H9 (cell line): ENCODE data around the gene CCNT2. TPM values are rescaled to one million over a fixed set of nuclear protein-coding genes. Genes with fewer than 3 reads are reported as not detected.

Source experiments
- DNase-seq: peaks from one replicate; pipeline ENCODE4 v3.0.0-alpha.2; 2017
- H2AFZ ChIP-seq: one replicate; pipeline ENCODE4 v1.6.1; 2013; ENCODE audit warnings: mild to moderate bottlenecking, low read length, control low read depth, moderate library complexity
- H2AK5ac ChIP-seq: 2 replicates; pipeline ENCODE4 v1.6.1; 2013; ENCODE audit warnings: low read length, control low read depth, mixed read lengths; ENCODE audit not compliant: insufficient read length
- H2BK120ac ChIP-seq: one replicate; pipeline ENCODE4 v1.6.1; 2013; ENCODE audit warnings: low read depth, mild to moderate bottlenecking, low read length, control low read depth, inconsistent platforms; ENCODE audit not compliant: poor library complexity, severe bottlenecking
- H2BK12ac ChIP-seq: 2 replicates; pipeline ENCODE4 v1.6.1; 2013; ENCODE audit warnings: low read length, control low read depth, mixed read lengths, low read depth; ENCODE audit not compliant: insufficient read length
- H2BK15ac ChIP-seq: 2 replicates; pipeline ENCODE4 v1.6.1; 2013; ENCODE audit warnings: low read depth, low read length, control low read depth
- H2BK20ac ChIP-seq: one replicate; pipeline ENCODE4 v1.6.1; 2013; ENCODE audit warnings: low read depth, mild to moderate bottlenecking, low read length, control low read depth, inconsistent platforms; ENCODE audit not compliant: poor library complexity, severe bottlenecking
- H2BK5ac ChIP-seq: 2 replicates; pipeline ENCODE4 v1.6.1; 2013; ENCODE audit warnings: low read length, control low read depth, mixed read lengths; ENCODE audit not compliant: insufficient read length
- H3K14ac ChIP-seq: 2 replicates; pipeline ENCODE4 v1.6.1; 2013; ENCODE audit warnings: low read length, control low read depth; ENCODE audit not compliant: insufficient read depth
- H3K18ac ChIP-seq: 2 replicates; pipeline ENCODE4 v1.6.1; 2013; ENCODE audit warnings: low read depth, mild to moderate bottlenecking, mixed read lengths, low read length, control low read depth; ENCODE audit not compliant: insufficient read length
- H3K23ac ChIP-seq: 2 replicates; pipeline ENCODE4 v1.6.1; 2013; ENCODE audit warnings: low read length, control low read depth, mixed read lengths, low read depth; ENCODE audit not compliant: insufficient read length
- H3K23me2 ChIP-seq: 2 replicates; pipeline ENCODE4 v1.6.1; 2013; ENCODE audit warnings: low read depth, mild to moderate bottlenecking, mixed read lengths, low read length, control low read depth; ENCODE audit not compliant: insufficient read length, poor library complexity, severe bottlenecking
- H3K27ac ChIP-seq: 2 replicates; pipeline ENCODE4 v1.5.1; 2013; ENCODE audit warnings: low read length, control low read depth, mixed read lengths, low read depth; ENCODE audit not compliant: insufficient read length
- H3K27me3 ChIP-seq: 2 replicates; pipeline ENCODE4 v1.6.1; 2013; ENCODE audit warnings: low read length, control low read depth, inconsistent platforms; ENCODE audit not compliant: insufficient read depth
- H3K4ac ChIP-seq: 2 replicates; pipeline ENCODE4 v1.6.1; 2013; ENCODE audit warnings: low read depth, mild to moderate bottlenecking, control low read depth, inconsistent platforms, low read length, moderate library complexity
- H3K4me1 ChIP-seq: 2 replicates; pipeline ENCODE4 v1.6.1; 2013; ENCODE audit warnings: low read length, control low read depth, inconsistent platforms; ENCODE audit not compliant: insufficient read depth
- H3K4me2 ChIP-seq: 2 replicates; pipeline ENCODE4 v1.6.1; 2013; ENCODE audit warnings: low read length, control low read depth, mixed read lengths; ENCODE audit not compliant: insufficient read length, insufficient read depth
- H3K56ac ChIP-seq: 2 replicates; pipeline ENCODE4 v1.6.1; 2013; ENCODE audit warnings: low read depth, mild to moderate bottlenecking, mixed read lengths, low read length, control low read depth; ENCODE audit not compliant: insufficient read length
- H3K79me1 ChIP-seq: 2 replicates; pipeline ENCODE4 v1.6.1; 2013; ENCODE audit warnings: low read depth, mild to moderate bottlenecking, moderate library complexity, low read length, control low read depth, inconsistent platforms; ENCODE audit not compliant: insufficient read depth, poor library complexity, severe bottlenecking
- H3K79me2 ChIP-seq: 2 replicates; pipeline ENCODE4 v1.6.1; 2013; ENCODE audit warnings: low read length, control low read depth, inconsistent platforms; ENCODE audit not compliant: insufficient read depth
- H3K9ac ChIP-seq: 2 replicates; pipeline ENCODE4 v1.6.1; 2013; ENCODE audit warnings: low read length, control low read depth, mixed read lengths; ENCODE audit not compliant: insufficient read length; ENCODE audit errors: extremely low read depth
- H3K9me3 ChIP-seq: one replicate; pipeline ENCODE4 v1.6.1; 2013; ENCODE audit warnings: low read depth, low read length, inconsistent platforms; ENCODE audit not compliant: control insufficient read depth
- H3T11ph ChIP-seq: one replicate; pipeline ENCODE4 v1.6.1; 2013; ENCODE audit warnings: mild to moderate bottlenecking, low read length, control low read depth, inconsistent platforms
- H4K20me1 ChIP-seq: one replicate; pipeline ENCODE4 v1.6.1; 2013; ENCODE audit not compliant: control insufficient read depth, insufficient read length, insufficient read depth
- H4K5ac ChIP-seq: 2 replicates; pipeline ENCODE4 v1.6.1; 2013; ENCODE audit warnings: low read depth, mild to moderate bottlenecking, mixed read lengths, low read length, control low read depth; ENCODE audit not compliant: insufficient read length
- H4K8ac ChIP-seq: replicated peaks from 2 replicates; pipeline ENCODE4 v1.6.1; 2013; ENCODE audit warnings: low read length, control low read depth, mixed read lengths, low read depth; ENCODE audit not compliant: insufficient read length
- H4K91ac ChIP-seq: 2 replicates; pipeline ENCODE4 v1.6.1; 2013; ENCODE audit warnings: low read depth, mild to moderate bottlenecking, moderate library complexity, mixed read lengths, low read length, control low read depth; ENCODE audit not compliant: insufficient read length
- H3K27ac Mint-ChIP-seq, 3 experiments: 2 replicates in 2 of 3; 3 replicates in 1 of 3; pipeline ENCODE4 v1.8.0; 2020 to 2021; ENCODE audit warnings: mixed read lengths in 3 of 3, mild to moderate bottlenecking in 1 of 3, moderate library complexity in 1 of 3
- H3K27me3 Mint-ChIP-seq: 2 replicates; pipeline ENCODE4 v1.8.0; 2021; ENCODE audit warnings: low read depth, mild to moderate bottlenecking, moderate library complexity, mixed read lengths
- H3K36me3 Mint-ChIP-seq, 3 experiments: 2 replicates in 2 of 3; 3 replicates in 1 of 3; pipeline ENCODE4 v1.8.0; 2020 to 2021; ENCODE audit warnings: low read depth in 3 of 3, mixed read lengths in 3 of 3; ENCODE audit not compliant: insufficient read depth in 1 of 3
- H3K4me1 Mint-ChIP-seq, 2 experiments: 2 replicates each; pipeline ENCODE4 v1.8.0; 2020; ENCODE audit warnings: mixed read lengths in 2 of 2
- H3K4me3 Mint-ChIP-seq, 2 experiments: 2 replicates in 1 of 2; 3 replicates in 1 of 2; pipeline ENCODE4 v1.8.0; 2020 to 2021; ENCODE audit warnings: mild to moderate bottlenecking in 2 of 2, mixed read lengths in 2 of 2, moderate library complexity in 1 of 2
- H3K9me3 Mint-ChIP-seq, 2 experiments: 2 replicates in 1 of 2; 3 replicates in 1 of 2; pipeline ENCODE4 v1.8.0; 2020; ENCODE audit warnings: mild to moderate bottlenecking in 2 of 2, mixed read lengths in 2 of 2, moderate library complexity in 1 of 2
- WGBS: extraction: QIAGEN DNeasy Blood & Tissue Kit; methylation state at CpG from one replicate; pipeline ENCODE4 v1.1.7; 2013; ENCODE audit warnings: missing lambda C conversion rate, low lambda C conversion rate, mixed read lengths; ENCODE audit not compliant: insufficient read length; ENCODE audit errors: extremely low coverage; 5-methylcytosine and 5-hydroxymethylcytosine counted together
- total RNA-seq: library from RNA; stranded (reverse); gene quantifications from 2 replicates; pipeline ENCODE4 v1.2.1, GENCODE V29; 2021
- TF ChIP-seq, protein P1 (sequence below): fragments of 200-600 bp; sonication (generic); conservative IDR thresholded peaks from 3 replicates; pipeline ENCODE4 v1.8.0; 2021; ENCODE audit warnings: antibody characterized with exemption, mild to moderate bottlenecking

CCNT2 gene
- total RNA-seq, 1 experiment from 2014 or later = 42.0 TPM

DNA sequence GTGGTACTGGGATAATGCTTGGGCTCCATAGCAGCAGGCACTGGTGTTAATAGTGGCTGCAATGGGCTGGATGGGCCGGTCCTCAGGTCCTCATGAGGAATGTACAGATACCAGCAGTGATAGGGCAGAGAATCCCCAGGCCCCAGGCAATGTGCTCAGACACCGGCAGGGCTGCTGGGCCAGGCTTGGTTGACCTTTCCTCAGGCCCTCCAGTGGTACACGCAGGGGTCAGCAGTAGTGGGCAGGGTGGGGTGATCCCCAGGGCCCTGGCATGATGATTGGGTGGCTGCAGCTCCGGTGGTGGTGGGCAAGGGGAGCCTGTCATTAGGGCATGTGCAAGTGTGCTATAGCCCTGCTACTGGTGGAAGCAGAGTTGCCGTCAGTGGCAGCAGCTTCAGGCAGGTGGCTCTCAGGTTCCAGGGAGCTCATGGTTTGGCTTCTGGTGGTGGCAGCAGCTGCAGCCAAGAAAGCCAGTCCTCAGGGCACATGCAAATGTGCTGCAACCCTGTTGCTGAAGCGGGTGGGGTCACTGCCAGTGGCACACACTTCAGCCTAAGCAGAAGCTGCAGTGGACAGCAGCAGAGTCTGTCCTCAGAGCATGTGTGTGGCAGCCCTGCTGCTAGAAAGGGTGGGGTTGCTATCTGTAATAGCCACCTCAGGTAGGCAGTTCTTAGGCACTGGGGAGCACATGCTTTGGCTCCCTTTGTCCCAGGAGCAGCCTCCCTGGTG lies 56.8 kb downstream of the CCNT2 start:
- Mint-ChIP-seq H3K4me1 (no peaks in the 10 kb centered on the region), H3K36me3 (peaks cover 2 to 9% (median 5%) of the 10 kb centered on the region in 3 experiments; a peak in 3 of 7 replicates), H3K9me3 (peaks cover 21 to 30% of the 10 kb centered on the region in 2 experiments), H3K27ac (no peak overlapping the region), H3K4me3 (no peak overlapping the region), H3K27me3 (peaks cover 1% of the 10 kb centered on the region; the same call in 1 of the 2 replicates)
- H3K27me3 ChIP-seq = no peaks in the 10 kb centered on the region
- no peak overlapping the region for H3K27ac ChIP-seq
- DNase-seq = no peak
- no peak overlapping the region for H2AFZ ChIP-seq
- no peak overlapping the region for H4K5ac ChIP-seq
- no peaks in the 10 kb centered on the region for H3K9me3 ChIP-seq
- no peak overlapping the region for H2BK120ac ChIP-seq
- H3T11ph ChIP-seq = no peak overlapping the region
- TF ChIP-seq, protein P1, sequence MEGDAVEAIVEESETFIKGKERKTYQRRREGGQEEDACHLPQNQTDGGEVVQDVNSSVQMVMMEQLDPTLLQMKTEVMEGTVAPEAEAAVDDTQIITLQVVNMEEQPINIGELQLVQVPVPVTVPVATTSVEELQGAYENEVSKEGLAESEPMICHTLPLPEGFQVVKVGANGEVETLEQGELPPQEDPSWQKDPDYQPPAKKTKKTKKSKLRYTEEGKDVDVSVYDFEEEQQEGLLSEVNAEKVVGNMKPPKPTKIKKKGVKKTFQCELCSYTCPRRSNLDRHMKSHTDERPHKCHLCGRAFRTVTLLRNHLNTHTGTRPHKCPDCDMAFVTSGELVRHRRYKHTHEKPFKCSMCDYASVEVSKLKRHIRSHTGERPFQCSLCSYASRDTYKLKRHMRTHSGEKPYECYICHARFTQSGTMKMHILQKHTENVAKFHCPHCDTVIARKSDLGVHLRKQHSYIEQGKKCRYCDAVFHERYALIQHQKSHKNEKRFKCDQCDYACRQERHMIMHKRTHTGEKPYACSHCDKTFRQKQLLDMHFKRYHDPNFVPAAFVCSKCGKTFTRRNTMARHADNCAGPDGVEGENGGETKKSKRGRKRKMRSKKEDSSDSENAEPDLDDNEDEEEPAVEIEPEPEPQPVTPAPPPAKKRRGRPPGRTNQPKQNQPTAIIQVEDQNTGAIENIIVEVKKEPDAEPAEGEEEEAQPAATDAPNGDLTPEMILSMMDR = no peak
- H3K18ac ChIP-seq = no peak overlapping the region
- WGBS = no CpG with 5 or more reads among the region's 6 CpGs
- no peak overlapping the region for H2BK20ac ChIP-seq
- H4K91ac ChIP-seq = no peak overlapping the region
- H2AK5ac ChIP-seq = no peak overlapping the region
- H3K4me2 ChIP-seq = no peak overlapping the region
- no peak overlapping the region for H2BK15ac ChIP-seq
- H3K4ac ChIP-seq = no peak overlapping the region
- H2BK5ac ChIP-seq = no peak overlapping the region
- H3K23me2 ChIP-seq = no peaks in the 10 kb centered on the region
- no peak overlapping the region for H2BK12ac ChIP-seq
- no peak overlapping the region for H4K8ac ChIP-seq
- no peak overlapping the region for H3K14ac ChIP-seq
- H3K9ac ChIP-seq = no peak overlapping the region
- H3K4me1 ChIP-seq = no peaks in the 10 kb centered on the region
- H4K20me1 ChIP-seq = no peaks in the 10 kb centered on the region
- no peak overlapping the region for H3K56ac ChIP-seq
- no peaks in the 10 kb centered on the region for H3K79me1 ChIP-seq
- H3K79me2 ChIP-seq = no peaks in the 10 kb centered on the region
- no peak overlapping the region for H3K23ac ChIP-seq
